ENCODE results near the gene SMCO1. TPM values are rescaled to one million over a fixed set of nuclear protein-coding genes. Genes with fewer than 3 reads are reported as not detected.

SMCO1 gene
- total and polyA plus RNA-seq, 2 experiments from 2014 or later: not detected

- H3K27ac ChIP-seq (ENCODE audit: low read depth): peak overlapping the region; percentile 75; the same call in 1 of the 2 replicates
- no peak for ATAC-seq
- H3K36me3 ChIP-seq (ENCODE audit: insufficient read depth): peaks cover 29% of the 10 kb centered on the region
- H3K4me2 ChIP-seq: no peak overlapping the region
- H3K9me2 ChIP-seq (ENCODE audit: insufficient read depth): no peaks in the 10 kb centered on the region
- peak overlapping the region; percentile 23; the same call in 1 of the 2 replicates for H3K27ac Mint-ChIP-seq
- H3F3A ChIP-seq (replicated peaks; ENCODE audit: low read depth): peaks cover 12% of the 10 kb centered on the region
- TF ChIP-seq STAT1 (IDR thresholded peaks at IDR 0.05; ENCODE audit: unreplicated experiment) (no peak), ZNF462 (CRISPR knock-in tag; IDR thresholded peaks at IDR 0.05) (no peak), ZNF114 (CRISPR knock-in tag; IDR thresholded peaks at IDR 0.05) (no peak), JUNB (IDR thresholded peaks at IDR 0.05; ENCODE audit: unreplicated experiment) (no peak), REST (IDR thresholded peaks at IDR 0.05; ENCODE audit: unreplicated experiment) (no peak), EZH2 (IDR thresholded peaks at IDR 0.05; ENCODE audit: low read depth, unreplicated experiment) (no peak), POLR2AphosphoS5 (IDR thresholded peaks at IDR 0.05; ENCODE audit: low read depth) (no peak), NANOG (IDR thresholded peaks at IDR 0.05; ENCODE audit: borderline replicate concordance) (no peak)
- H3K4me1 ChIP-seq (ENCODE audit: insufficient read depth): no peaks in the 10 kb centered on the region
- no peaks in the 10 kb centered on the region for H3K9me3 Mint-ChIP-seq
- H3K4me3 Mint-ChIP-seq: no peak overlapping the region
- H3K27me3 Mint-ChIP-seq (ENCODE audit: insufficient read depth, low read depth, poor library complexity): no peaks in the 10 kb centered on the region
- peaks cover 80% of the 10 kb centered on the region for H3K79me2 ChIP-seq (replicated peaks; ENCODE audit: insufficient read depth)
- peaks cover 32% of the 10 kb centered on the region for H3K36me3 Mint-ChIP-seq (ENCODE audit: low read depth)
- no peak overlapping the region for H2AFZ ChIP-seq
- H3K27me3 ChIP-seq (ENCODE audit: insufficient read depth): no peaks in the 10 kb centered on the region
- no peak for DNase-seq (ENCODE audit: low spot score)
- no peaks in the 10 kb centered on the region for H3K4me1 Mint-ChIP-seq
- H3K4me3 ChIP-seq: no peak overlapping the region
- peaks cover 37% of the 10 kb centered on the region; the same call in 1 of the 2 replicates for H4K20me1 ChIP-seq (replicated peaks; ENCODE audit: insufficient read depth)
Measured at GRCh38 chr3:196489747-196490146, 25.4 kb downstream of the SMCO1 start.

All from GM23338 (cell line).